GM12878 (cell line): Measurements from ENCODE around the gene CD27. TPM values are rescaled to one million over a fixed set of nuclear protein-coding genes. Genes with fewer than 3 reads are reported as not detected.
A peak's percentile ranks its signal among the peaks of the same experiment; 100 is the strongest.

Source experiments
- BHLHE40 ChIP-seq, 2 experiments: fragments of 450-650 bp in 1 of 2; IDR thresholded peaks; 2 replicates each; pipeline ENCODE4 v1.6.1; 2011 to 2017; ENCODE audit warnings: low read depth in 2 of 2, borderline replicate concordance in 1 of 2, improper control_type of control experiment in 1 of 2, low read length in 1 of 2, mild to moderate bottlenecking in 1 of 2
- CBFB ChIP-seq: IDR thresholded peaks from 2 replicates; pipeline ENCODE4 v1.6.1; 2016; ENCODE audit warnings: antibody characterized with exemption, low read depth
- EGR1 ChIP-seq, 2 experiments: IDR thresholded peaks; 1 replicate in 1 of 2; 2 replicates in 1 of 2; pipeline ENCODE4 v1.6.1; 2011 to 2012; ENCODE audit warnings: low read depth in 2 of 2, low read length in 2 of 2, borderline replicate concordance in 1 of 2, mild to moderate bottlenecking in 1 of 2, moderate library complexity in 1 of 2
- HDAC6 ChIP-seq: fragments of 200-600 bp; sonication (generic); IDR thresholded peaks from one replicate; pipeline ENCODE4 v1.8.0; 2017; ENCODE audit warnings: antibody characterized with exemption; ENCODE audit not compliant: unreplicated experiment
- IKZF1 ChIP-seq: fragments of 450-650 bp; conservative IDR thresholded peaks from 2 replicates; pipeline ENCODE4 v1.6.1; 2017; ENCODE audit warnings: antibody characterized with exemption, mild to moderate bottlenecking
- IRF4 ChIP-seq: IDR thresholded peaks from 2 replicates; pipeline ENCODE4 v1.6.1; 2011; ENCODE audit warnings: low read depth, low read length
- KAT2A ChIP-seq: conservative IDR thresholded peaks from 2 replicates; pipeline ENCODE4 v1.6.1; 2011; ENCODE audit warnings: low read depth, low read length; ENCODE audit not compliant: control insufficient read depth
- KDM1A ChIP-seq: fragments of 200-600 bp; sonication (generic); IDR thresholded peaks from 2 replicates; pipeline ENCODE4 v1.6.1; 2016; ENCODE audit warnings: borderline replicate concordance
- KLF5 ChIP-seq: fragments of 450-650 bp; IDR thresholded peaks from 2 replicates; pipeline ENCODE4 v1.6.1; 2014; ENCODE audit warnings: mild to moderate bottlenecking; ENCODE audit not compliant: partially characterized antibody
- NFIC ChIP-seq: IDR thresholded peaks from 2 replicates; pipeline ENCODE4 v1.6.1; 2012; ENCODE audit warnings: low read depth, mild to moderate bottlenecking, inconsistent platforms, low read length, moderate library complexity
- POU2F2 ChIP-seq: IDR thresholded peaks from 3 replicates; pipeline ENCODE4 v1.6.1; 2011; ENCODE audit warnings: low read depth, mild to moderate bottlenecking, low read length, borderline replicate concordance
- RUNX3 ChIP-seq: IDR thresholded peaks from 2 replicates; pipeline ENCODE4 v1.6.1; 2012; ENCODE audit warnings: low read length, inconsistent platforms
- SMARCA5 ChIP-seq: fragments of 450-650 bp; IDR thresholded peaks from 2 replicates; pipeline ENCODE4 v1.6.1; 2017; ENCODE audit warnings: mild to moderate bottlenecking
- SRF ChIP-seq, 2 experiments: IDR thresholded peaks; 2 replicates each; pipeline ENCODE4 v1.6.1; 2011; ENCODE audit warnings: low read depth in 2 of 2, low read length in 2 of 2, mild to moderate bottlenecking in 1 of 2, moderate library complexity in 1 of 2
- STAT3 ChIP-seq: IDR thresholded peaks from 2 replicates; pipeline ENCODE4 v1.6.1; 2011; ENCODE audit warnings: low read depth, low read length, improper control_type of control experiment
- SUPT20H ChIP-seq: IDR thresholded peaks from 2 replicates; pipeline ENCODE4 v1.6.1; 2011; ENCODE audit warnings: low read depth, mild to moderate bottlenecking, low read length, moderate library complexity, borderline replicate concordance; ENCODE audit not compliant: control insufficient read depth
- SUZ12 ChIP-seq: fragments of 200-600 bp; sonication (generic); IDR thresholded peaks from one replicate; pipeline ENCODE4 v1.6.1; 2018; ENCODE audit warnings: antibody characterized with exemption, mild to moderate bottlenecking; ENCODE audit not compliant: unreplicated experiment
- TCF12 ChIP-seq: IDR thresholded peaks from 2 replicates; pipeline ENCODE4 v1.6.1; 2011; ENCODE audit warnings: low read depth, mild to moderate bottlenecking, low read length
- TCF7 ChIP-seq: IDR thresholded peaks from 2 replicates; pipeline ENCODE4 v1.6.1; 2014; ENCODE audit warnings: antibody characterized with exemption, borderline replicate concordance
- YBX1 ChIP-seq: fragments of 450-650 bp; IDR thresholded peaks from 2 replicates; pipeline ENCODE4 v1.6.1; 2016; ENCODE audit warnings: antibody characterized with exemption
- ZNF217 ChIP-seq: fragments of 450-650 bp; IDR thresholded peaks from 2 replicates; pipeline ENCODE4 v1.6.1; 2017; ENCODE audit warnings: antibody characterized with exemption, mild to moderate bottlenecking
- ZNF24 ChIP-seq: fragments of 450-650 bp; IDR thresholded peaks from 2 replicates; pipeline ENCODE4 v1.6.1; 2017; ENCODE audit warnings: antibody characterized with exemption, mild to moderate bottlenecking
- ZNF274 ChIP-seq: IDR thresholded peaks from one replicate; pipeline ENCODE4 v1.8.0; 2011; ENCODE audit not compliant: insufficient read length, insufficient read depth
- ZSCAN29 ChIP-seq: fragments of 450-650 bp; IDR thresholded peaks from 2 replicates; pipeline ENCODE4 v1.6.1; 2017; ENCODE audit warnings: mild to moderate bottlenecking, moderate library complexity
- polyA plus RNA-seq, 11 experiments: library from polyadenylated mRNA; depleted of rRNA in 4 of 11; unstranded in 6 of 11; stranded (reverse) in 5 of 11; fragments of >200 nt; fragmentation: Nextera tagmentation in 4 of 11; fragmentation: Illumina TruSeq in 1 of 11; extraction: Ambion mirVana in 4 of 11; extraction: Trizol in 1 of 11; gene quantifications; 1 replicate in 1 of 11; 2 replicates in 10 of 11; pipeline versions ENCODE4 v1.2.1 to v1.2.3, GENCODE V29; 2011 to 2016; ENCODE audit warnings: inconsistent platforms in 2 of 11, missing spikeins in 2 of 11, low read depth in 1 of 11
- total RNA-seq, 4 experiments: library from RNA; depleted of rRNA in 3 of 4; stranded (reverse); fragments of >200 nt in 3 of 4; fragmentation: Illumina TruSeq in 1 of 4; extraction: Trizol in 1 of 4; gene quantifications; 2 replicates each; pipeline versions ENCODE4 v1.2.1 to v1.2.3, GENCODE V29; 2013 to 2021
- TF ChIP-seq, protein P1 (sequence below): fragments of 450-650 bp; IDR thresholded peaks from 2 replicates; pipeline ENCODE4 v1.6.1; 2017; ENCODE audit warnings: mild to moderate bottlenecking, low read depth, inconsistent platforms; ENCODE audit not compliant: poor library complexity, severe bottlenecking
- TF ChIP-seq, protein P2 (sequence below), 3 experiments: IDR thresholded peaks in 2 of 3; conservative IDR thresholded peaks in 1 of 3; 2 replicates each; pipeline ENCODE4 v1.5.1; 2011; ENCODE audit warnings: low read depth in 3 of 3, low read length in 3 of 3, mild to moderate bottlenecking in 3 of 3, control low read depth in 2 of 3, moderate library complexity in 2 of 3, inconsistent platforms in 1 of 3, mixed read lengths in 1 of 3; ENCODE audit not compliant: control insufficient read depth in 2 of 3, insufficient read depth in 1 of 3; ENCODE audit errors: extremely low read depth in 1 of 3
- TF ChIP-seq, protein P3 (sequence below): IDR thresholded peaks from 2 replicates; pipeline ENCODE4 v1.6.1; 2011; ENCODE audit warnings: borderline replicate concordance, low read depth, mild to moderate bottlenecking, moderate library complexity, low read length; ENCODE audit not compliant: insufficient read depth, poor library complexity, severe bottlenecking

The CD27 gene
- total and polyA plus RNA-seq, 10 of the 15 experiments (the other 5 are each of a cell fraction or from before 2014, with no cell fraction given), result 4.9 to 184 (median 106) TPM

DNA sequence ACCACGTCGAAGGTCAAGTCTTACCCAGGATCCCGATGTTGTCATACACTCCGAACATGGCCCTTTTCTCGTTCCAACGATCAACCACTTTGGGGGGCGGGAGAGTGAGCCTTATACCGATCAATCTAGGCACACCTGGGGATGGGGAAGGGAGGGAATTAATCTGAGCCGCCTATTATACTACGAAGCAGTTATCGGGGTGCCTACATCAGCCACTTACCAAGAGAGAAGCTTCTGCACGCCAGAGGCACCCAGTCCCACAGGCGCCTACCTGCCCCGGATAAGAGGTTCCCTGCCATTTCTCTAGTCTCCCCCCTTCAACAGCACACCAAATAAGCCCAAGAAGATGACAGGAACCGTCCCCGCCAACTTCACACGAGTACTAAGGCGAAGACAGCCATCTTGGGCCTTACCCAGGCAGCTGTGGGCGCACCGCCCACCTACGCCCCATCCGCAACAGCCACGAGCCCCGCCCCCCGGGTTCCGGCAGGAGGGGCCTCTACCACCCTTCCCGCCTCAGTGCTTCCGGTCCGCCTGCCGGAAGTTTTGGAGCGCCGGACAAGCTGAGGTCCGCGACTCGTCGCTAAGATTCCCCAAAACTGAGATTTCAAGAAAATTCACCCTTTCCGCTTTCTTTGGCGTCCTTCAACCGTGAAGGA lies 48.2 kb downstream of the CD27 start, which contains the start of gene MRPL51 (continued):
- TF ChIP-seq KDM1A, result no peak
- no peak for TF ChIP-seq YBX1
- TF ChIP-seq, protein P1, sequence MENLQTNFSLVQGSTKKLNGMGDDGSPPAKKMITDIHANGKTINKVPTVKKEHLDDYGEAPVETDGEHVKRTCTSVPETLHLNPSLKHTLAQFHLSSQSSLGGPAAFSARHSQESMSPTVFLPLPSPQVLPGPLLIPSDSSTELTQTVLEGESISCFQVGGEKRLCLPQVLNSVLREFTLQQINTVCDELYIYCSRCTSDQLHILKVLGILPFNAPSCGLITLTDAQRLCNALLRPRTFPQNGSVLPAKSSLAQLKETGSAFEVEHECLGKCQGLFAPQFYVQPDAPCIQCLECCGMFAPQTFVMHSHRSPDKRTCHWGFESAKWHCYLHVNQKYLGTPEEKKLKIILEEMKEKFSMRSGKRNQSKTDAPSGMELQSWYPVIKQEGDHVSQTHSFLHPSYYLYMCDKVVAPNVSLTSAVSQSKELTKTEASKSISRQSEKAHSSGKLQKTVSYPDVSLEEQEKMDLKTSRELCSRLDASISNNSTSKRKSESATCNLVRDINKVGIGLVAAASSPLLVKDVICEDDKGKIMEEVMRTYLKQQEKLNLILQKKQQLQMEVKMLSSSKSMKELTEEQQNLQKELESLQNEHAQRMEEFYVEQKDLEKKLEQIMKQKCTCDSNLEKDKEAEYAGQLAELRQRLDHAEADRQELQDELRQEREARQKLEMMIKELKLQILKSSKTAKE, result no peak
- no peak for TF ChIP-seq IKZF1
- peak; percentile 72; the same call in 1 of the 2 replicates for TF ChIP-seq TCF12
- peak in 1 of 2 experiments; percentile 24; a peak in 1 of 4 replicates for TF ChIP-seq SRF (IDR thresholded peaks at IDR 0.05; ENCODE audit: low read depth in 2 of 2, low read length in 2 of 2)
- peak; percentile 70; the same call in 1 of the 2 replicates for TF ChIP-seq CBFB
- TF ChIP-seq KAT2A, result no peak
- no peak for TF ChIP-seq ZNF274
- TF ChIP-seq SMARCA5, result no peak
- no peak for TF ChIP-seq HDAC6
- no peak for TF ChIP-seq SUPT20H
- TF ChIP-seq RUNX3, result peak; percentile 56
- TF ChIP-seq, protein P2, sequence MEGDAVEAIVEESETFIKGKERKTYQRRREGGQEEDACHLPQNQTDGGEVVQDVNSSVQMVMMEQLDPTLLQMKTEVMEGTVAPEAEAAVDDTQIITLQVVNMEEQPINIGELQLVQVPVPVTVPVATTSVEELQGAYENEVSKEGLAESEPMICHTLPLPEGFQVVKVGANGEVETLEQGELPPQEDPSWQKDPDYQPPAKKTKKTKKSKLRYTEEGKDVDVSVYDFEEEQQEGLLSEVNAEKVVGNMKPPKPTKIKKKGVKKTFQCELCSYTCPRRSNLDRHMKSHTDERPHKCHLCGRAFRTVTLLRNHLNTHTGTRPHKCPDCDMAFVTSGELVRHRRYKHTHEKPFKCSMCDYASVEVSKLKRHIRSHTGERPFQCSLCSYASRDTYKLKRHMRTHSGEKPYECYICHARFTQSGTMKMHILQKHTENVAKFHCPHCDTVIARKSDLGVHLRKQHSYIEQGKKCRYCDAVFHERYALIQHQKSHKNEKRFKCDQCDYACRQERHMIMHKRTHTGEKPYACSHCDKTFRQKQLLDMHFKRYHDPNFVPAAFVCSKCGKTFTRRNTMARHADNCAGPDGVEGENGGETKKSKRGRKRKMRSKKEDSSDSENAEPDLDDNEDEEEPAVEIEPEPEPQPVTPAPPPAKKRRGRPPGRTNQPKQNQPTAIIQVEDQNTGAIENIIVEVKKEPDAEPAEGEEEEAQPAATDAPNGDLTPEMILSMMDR (IDR thresholded peaks at IDR 0.05 in 2 of 3, conservative IDR thresholded peaks at IDR 0.05 in 1 of 3; ENCODE audit: control insufficient read depth in 2 of 3, extremely low read depth in 1 of 3, insufficient read depth in 1 of 3, low read depth in 3 of 3, low read length in 3 of 3), result no peak
- no peak for TF ChIP-seq TCF7
- 0 out of 2 replicates have a peak, but pooled peaks have one; percentile 5 for TF ChIP-seq IRF4
- TF ChIP-seq NFIC, result 0 out of 2 replicates have a peak, but pooled peaks have one; percentile 13
- TF ChIP-seq EGR1 (IDR thresholded peaks at IDR 0.05; ENCODE audit: borderline replicate concordance in 1 of 2, low read depth in 2 of 2, low read length in 2 of 2), result peak in 1 of 2 experiments; percentile 93; a peak in 2 of 3 replicates
- TF ChIP-seq BHLHE40 (IDR thresholded peaks at IDR 0.05; ENCODE audit: borderline replicate concordance in 1 of 2, low read depth in 2 of 2, low read length in 1 of 2), result peak in 1 of 2 experiments; percentile 27; a peak in 2 of 4 replicates
- TF ChIP-seq, protein P3, sequence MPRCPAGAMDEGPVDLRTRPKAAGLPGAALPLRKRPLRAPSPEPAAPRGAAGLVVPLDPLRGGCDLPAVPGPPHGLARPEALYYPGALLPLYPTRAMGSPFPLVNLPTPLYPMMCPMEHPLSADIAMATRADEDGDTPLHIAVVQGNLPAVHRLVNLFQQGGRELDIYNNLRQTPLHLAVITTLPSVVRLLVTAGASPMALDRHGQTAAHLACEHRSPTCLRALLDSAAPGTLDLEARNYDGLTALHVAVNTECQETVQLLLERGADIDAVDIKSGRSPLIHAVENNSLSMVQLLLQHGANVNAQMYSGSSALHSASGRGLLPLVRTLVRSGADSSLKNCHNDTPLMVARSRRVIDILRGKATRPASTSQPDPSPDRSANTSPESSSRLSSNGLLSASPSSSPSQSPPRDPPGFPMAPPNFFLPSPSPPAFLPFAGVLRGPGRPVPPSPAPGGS, result no peak
- TF ChIP-seq KLF5, result no peak
- no peak for TF ChIP-seq ZSCAN29
- no peak for TF ChIP-seq ZNF24
- TF ChIP-seq SUZ12, result no peak
- no peak for TF ChIP-seq ZNF217
- no peak; the same call in 1 of the 3 replicates for TF ChIP-seq POU2F2
- no peak for TF ChIP-seq STAT3
